Measurements from ENCODE around the gene GAK.
"Not testable (repeated sequence)": the region's sequence is repeated elsewhere in the genome, so short reads cannot be mapped to it uniquely, and the experiment has no call there.

Gene GAK

GRCh38 chr4:931960-932712 is at the start of gene GAK, which contains the start of gene TMEM175:
Gene GAK (minus strand): TSS chr4:932316. CDS start chr4:932187, 129 bp downstream.
Gene TMEM175 (plus strand): TSS chr4:932460. CDS start chr4:947740, 15,280 bp downstream.
- peak; percentile 100 for DNase-seq (ENCODE audit: low spot score)

GRCh38 chr4:978957-979701 is 47.0 kb upstream of the GAK start:
- DNase-seq (ENCODE audit: low spot score), result no peak

- not testable (repeated sequence) for DNase-seq (ENCODE audit: low spot score)
These were observed 43.9 kb upstream of the GAK start for GRCh38 chr4:976016-976415.

- no peak for DNase-seq (ENCODE audit: low spot score)
These were observed 42.6 kb upstream of the GAK start for GRCh38 chr4:974668-975067.

GRCh38 chr4:973431-974397 is 41.6 kb upstream of the GAK start, which contains the start of gene DGKQ:
Gene DGKQ (minus strand): TSS chr4:973569. CDS start chr4:973482, 87 bp downstream.
- peak; percentile 100 for DNase-seq (ENCODE audit: low spot score)

GRCh38 chr4:972651-973424 is 40.7 kb upstream of the GAK start:
- peak; percentile 65 for DNase-seq (ENCODE audit: low spot score)

GRCh38 chr4:971666-972500 is 39.8 kb upstream of the GAK start:
- DNase-seq (ENCODE audit: low spot score), result no peak

GRCh38 chr4:970854-971520 is 38.9 kb upstream of the GAK start:
- no peak for DNase-seq (ENCODE audit: low spot score)

- DNase-seq (ENCODE audit: low spot score), result no peak
These were observed 38.1 kb upstream of the GAK start for GRCh38 chr4:970046-970745.

- DNase-seq (ENCODE audit: low spot score), result no peak
These were observed 36.7 kb upstream of the GAK start for GRCh38 chr4:968621-969394.

- DNase-seq (ENCODE audit: low spot score), result no peak
These were observed 36.1 kb upstream of the GAK start for GRCh38 chr4:968221-968620.

- DNase-seq (ENCODE audit: low spot score), result no peak
These were observed 35.3 kb upstream of the GAK start for GRCh38 chr4:967113-968104.

- DNase-seq (ENCODE audit: low spot score), result no peak
These were observed 34.4 kb upstream of the GAK start for GRCh38 chr4:966266-967112.

- DNase-seq (ENCODE audit: low spot score), result no peak
These were observed 33.6 kb upstream of the GAK start for GRCh38 chr4:965766-966134.

- DNase-seq (ENCODE audit: low spot score), result no peak
These were observed 33.1 kb upstream of the GAK start for GRCh38 chr4:965048-965765.

Data from iPS-NIHi11 (cell line).